GM21723 (cell line): ENCODE data around the gene PPARA.

Source experiments
- ATAC-seq: cut with Tn5 transposase; IDR thresholded peaks from one replicate; pipeline ENCODE4 v1.9.1; 2021; ENCODE audit warnings: mild to moderate bottlenecking, moderate library complexity; ENCODE audit not compliant: unreplicated experiment

PPARA gene

DNA sequence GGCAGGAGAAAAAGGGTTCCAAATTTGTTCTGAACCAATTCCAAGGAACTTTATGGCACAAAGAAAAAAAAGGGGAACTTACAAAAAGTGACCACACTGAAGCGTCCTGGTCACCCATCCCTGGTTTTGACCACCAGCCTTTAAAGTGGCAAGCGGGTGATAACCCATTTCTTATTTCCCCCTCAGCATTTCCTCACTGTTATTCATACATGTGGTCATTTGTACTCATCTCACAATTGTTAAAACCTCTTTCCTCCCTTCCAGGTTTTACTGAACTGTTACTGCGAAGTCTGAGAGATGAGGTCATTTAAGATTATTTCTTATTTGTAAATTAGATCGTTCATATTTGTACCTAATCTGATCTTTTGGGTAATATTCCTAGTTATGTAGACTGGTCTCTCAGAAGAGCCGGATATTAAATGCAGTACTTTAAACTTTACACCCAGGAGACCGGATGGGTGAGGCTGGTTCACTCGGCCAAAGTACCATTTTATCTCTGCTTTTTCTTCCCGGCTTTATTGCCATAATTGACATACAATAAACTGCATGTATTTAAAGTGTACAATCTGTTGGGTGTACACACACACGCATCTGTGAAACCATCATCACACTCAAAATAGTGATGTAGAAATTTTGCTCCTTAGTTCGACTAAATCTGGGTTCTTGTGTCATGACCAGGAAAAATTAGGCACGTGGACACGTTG lies 52.7 kb downstream of the PPARA start:
- ATAC-seq = no peak

DNA sequence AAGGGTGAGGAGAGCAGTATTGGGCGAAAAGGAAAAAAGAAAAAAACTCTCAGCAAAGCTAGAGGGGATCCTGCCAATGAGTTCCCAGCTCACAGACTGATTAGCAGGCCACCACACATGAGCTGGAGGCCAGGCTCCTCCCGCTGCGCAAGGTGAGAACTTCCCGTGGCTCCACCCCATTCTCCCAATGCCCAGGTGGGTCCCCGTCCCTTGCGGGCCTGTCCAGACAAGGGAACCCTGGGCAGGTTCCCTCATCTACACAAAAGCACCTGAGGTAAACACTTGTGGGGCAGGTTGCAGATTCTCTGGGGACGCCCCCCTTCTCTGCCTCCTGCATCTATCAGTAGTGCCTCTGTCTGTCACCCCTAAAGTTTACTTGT lies 53.3 kb downstream of the PPARA start:
- ATAC-seq = no peak

DNA sequence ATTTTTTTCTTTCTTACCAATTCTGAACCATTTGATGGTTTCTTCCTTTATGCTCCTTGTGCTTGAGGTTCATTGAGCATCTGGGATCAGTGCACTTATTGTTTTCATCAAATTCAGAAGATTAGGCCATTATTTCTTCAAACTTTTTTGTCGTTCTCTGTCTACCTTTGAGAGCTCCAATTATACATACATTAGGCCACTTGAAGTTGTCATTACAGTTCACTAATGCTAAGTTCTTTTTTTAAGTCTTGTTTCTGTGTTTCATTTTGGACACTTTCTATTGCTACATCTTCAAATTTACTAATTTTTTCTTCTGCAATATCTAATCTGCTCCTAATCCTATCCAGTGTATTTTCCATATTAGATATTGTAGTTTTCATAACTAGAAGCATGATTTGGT lies 58.9 kb downstream of the PPARA start:
- no peak for ATAC-seq

DNA sequence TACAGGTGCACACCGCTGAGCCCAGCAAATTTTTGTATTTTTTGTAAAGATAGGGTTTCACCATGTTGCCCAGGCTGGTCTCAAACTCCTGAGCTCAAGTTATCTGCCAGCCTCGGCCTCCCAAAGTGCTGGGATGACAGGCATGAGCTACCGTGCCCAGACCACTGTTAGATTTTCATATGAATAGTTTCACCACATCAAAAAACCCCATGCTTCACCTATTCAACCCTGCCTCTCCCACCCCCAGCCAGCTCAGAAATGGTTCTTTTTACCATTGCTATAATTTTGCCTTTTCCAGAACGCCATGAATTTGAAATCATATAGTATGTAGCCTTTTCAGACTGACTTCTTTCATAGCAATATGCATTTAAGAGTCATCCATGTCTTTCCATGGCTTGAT lies 61.9 kb downstream of the PPARA start:
- no peak for ATAC-seq

DNA sequence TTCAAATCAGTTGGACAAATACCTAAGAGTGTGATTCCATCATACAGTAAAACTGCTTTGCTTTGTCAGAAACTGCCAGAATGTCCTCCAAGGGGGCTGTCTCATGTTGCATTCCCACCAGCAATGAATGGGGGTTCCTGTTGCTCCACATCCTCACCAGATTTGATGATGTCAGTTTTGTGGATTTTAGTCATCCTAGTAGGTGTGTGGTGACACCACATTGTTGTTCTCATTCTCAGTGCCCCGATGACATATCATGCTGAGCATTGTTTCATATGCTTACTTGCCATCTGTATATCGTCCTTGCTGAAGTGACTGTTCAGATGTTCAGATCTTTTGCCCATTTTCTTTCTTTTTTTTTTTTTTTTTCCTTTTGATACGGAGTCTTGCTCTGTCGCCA lies 62.7 kb downstream of the PPARA start:
- no peak for ATAC-seq

DNA sequence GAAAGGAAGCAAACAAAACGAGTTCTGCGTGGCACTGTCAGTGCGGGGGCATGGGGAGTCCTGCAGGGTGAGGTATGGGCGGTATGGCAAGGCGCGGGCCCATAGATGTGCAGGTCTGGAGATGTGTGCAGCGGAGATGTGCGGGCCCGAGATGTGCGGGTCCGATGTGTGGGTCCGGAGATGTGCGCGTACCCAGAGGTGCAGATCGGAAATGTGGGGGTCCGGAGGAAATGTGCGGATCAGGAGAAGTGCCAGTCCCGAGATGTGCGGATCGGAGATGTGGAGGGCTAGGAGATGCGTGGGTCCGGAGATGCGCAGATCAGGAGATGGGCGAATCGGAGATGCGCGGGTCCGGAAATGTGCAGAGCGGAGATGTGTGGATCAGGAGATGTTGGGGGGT lies 63.8 kb downstream of the PPARA start:
- ATAC-seq = no peak

DNA sequence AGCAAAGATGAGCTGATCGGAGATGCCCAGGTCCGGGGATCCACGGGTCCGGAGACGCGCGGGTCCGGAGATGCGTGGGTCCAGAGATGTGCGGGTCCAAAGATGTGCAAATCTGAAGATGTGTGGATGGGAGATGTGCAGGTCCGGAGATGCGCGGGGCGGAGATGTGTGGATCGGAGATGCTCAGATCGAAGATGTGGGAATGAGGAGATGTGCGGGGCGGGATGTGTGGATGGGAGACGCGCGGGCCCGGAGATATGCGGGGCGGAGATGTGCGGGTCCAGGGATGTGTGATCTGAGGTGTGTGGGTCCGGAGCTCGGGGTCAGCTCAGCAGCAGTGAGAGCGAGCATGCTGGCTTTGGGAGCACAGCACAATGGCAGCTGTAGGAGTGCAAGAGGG lies 64.3 kb downstream of the PPARA start:
- ATAC-seq = no peak

DNA sequence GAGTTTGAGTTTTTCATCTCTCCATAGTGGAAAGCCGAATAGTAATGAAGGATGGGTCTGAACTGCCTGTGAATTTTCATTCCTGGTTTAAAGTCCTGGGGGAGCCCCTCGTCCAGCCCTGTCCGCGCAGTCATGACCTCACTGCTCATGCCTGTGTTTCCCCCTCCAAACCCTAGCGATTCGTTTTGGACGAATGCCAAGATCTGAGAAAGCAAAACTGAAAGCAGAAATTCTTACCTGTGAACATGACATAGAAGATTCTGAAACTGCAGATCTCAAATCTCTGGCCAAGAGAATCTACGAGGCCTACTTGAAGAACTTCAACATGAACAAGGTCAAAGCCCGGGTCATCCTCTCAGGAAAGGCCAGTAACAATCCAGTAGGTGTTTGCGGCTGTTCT lies 69.3 kb downstream of the PPARA start:
- ATAC-seq = no peak

DNA sequence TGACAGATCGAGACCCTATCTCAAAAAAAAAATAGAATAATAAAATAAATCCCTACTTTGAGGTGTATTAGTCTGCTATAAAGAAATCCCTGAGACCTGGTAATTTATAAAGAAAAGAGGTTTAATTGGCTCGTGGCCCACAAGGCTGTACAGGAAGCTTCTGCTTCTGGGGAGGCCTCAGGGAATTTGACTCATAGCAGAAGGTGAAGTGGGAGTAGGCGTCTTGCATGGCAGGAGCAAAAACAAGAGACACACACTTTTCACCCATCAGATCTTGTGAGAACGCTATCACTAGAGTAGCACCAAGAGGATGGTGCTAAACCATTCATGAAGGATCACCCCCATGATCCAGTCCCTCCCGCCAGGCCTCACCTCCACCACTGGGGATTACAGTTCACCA lies 70.6 kb downstream of the PPARA start:
- no peak for ATAC-seq

DNA sequence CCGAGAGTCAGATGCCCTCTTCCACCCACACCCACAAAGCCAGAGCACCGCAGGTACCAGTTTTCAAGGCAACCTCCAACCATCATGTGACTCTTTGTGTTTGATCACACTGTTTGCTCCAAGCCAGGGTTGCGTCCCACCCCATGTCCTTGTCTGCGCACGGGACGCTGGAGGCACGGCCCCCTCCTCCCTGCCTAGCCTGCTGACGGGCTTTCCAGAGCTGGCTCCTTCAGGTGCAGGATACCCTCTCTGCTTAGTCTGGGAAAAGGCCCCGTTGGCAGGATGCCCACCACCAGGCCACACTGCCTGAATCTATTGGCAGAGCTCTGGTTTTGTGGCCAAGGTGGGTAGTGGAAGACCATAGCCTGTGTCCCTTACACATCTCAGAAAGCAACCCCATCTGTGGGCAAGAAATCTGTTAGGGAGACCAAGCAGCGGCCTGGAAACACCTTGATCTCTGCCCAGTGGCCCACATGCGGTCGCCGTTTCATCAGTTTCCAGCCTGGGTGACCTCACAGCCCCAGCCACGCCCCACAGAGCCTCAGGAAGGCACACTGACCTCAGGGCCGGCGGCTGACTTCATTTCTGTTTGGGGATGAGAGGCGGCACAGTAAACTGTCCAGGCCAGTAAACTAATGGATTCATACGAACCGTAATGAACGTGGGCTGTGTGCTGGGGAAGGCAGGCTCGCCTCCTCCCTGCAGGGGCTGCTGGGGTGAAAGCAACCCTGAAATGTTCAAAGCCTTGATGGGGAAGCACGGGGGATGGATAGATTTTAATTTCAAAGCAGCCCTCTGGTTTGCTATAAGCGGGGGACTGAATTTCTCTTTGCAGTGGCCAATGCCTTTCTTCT lies 73.9 kb downstream of the PPARA start:
- ATAC-seq = no peak

DNA sequence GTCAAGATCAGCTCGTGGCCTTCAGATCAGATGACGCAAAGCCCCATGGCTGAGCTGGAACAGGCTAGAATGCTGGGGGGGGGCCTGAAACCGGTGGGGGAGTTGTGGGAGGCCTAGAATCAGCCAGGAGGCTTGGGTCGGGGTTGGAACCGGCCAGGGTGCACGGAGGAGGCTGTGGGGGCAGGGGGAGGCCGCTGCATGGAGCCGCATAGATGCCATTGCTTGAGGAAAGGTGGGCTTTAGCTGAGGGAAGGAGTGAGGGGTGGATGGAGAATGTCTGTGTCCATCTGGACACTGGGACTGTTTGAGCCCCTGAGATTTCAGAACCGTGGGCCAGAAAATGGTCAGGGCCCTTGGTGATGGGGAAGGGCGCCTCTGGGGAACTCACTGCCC lies 74.6 kb downstream of the PPARA start:
- no peak for ATAC-seq

DNA sequence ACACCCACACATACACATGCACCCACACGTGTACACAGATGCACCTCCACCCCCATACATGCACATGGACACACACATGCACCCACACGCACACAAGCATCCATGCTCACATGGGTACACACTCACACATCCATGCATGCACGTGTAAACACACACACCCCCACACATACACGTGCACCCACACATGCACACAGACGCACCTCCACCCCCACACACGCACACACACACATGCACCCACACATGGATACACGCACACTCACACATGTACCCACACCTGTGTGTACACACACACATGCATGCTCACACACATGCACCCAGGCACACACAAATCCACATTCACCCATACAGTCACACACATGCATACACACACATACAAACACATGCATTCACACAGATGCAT lies 75.3 kb downstream of the PPARA start:
- no peak for ATAC-seq

DNA sequence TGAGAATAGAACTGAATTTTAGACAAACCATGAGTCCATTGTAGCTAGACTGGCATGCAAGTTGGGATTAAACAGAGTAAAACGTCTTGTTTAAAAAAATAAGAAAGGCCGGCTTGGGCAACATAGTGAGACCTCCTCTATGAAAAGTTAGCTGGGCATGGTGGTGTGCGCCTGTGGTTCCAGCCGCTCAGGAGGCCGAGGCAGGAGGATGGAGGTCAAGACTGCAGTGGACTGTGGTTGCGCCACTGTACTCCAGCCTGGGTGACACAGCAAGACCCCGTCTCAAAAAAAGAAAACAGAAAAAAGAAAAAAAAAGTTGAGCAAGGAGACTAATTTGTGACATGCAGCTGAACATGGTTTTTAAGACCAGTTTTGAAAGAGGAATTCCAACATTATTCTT lies 76.3 kb downstream of the PPARA start:
- no peak for ATAC-seq

DNA sequence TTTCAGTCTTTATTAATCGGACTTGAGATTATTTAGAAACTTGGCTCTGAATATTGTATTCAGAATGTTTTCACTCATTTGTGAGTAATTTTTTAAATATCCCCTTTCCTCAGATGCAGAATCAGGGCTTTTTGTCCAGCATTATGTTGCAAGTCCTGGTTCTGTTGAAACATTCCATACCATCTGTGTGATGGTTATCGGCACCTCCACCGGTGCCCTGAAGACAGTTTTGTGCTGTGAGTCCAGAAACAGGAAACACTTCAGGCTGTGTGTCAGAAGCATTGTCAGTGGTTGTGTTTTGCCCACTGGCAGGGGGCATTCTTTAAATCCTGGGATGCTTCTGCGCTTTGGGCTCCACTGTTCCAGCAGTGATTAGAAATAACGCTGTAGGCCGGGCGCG lies 79.4 kb downstream of the PPARA start:
- no peak for ATAC-seq

DNA sequence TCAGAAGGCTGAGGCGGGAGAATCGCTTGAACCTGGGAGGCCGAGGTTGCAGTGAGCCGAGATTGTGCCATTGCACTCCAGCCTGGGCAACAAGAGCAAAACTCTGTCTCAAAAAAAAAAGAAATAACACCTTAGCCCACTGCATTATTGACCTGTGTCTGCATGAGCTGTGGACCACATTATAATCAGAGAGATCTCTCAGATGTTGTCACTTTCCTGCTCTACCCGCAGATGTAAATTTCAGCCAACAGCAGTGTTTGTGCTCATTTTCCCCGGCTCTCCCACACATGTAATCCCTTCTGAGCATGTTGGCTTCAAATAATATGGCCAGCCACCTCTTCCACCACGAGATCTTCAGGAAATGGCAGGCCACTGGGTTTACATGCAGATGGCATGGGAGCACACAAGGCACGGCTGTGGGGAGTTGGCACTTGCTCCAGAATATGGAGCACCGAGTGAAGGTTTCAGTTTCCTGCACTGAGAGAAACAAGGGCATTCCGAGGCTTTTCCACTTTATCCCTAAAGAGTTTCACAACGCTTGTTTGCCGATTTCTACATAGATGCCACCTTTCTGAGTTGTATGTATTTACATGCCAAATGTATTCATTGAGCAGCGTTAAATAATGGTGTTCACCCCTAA lies 80.1 kb downstream of the PPARA start:
- ATAC-seq = no peak

DNA sequence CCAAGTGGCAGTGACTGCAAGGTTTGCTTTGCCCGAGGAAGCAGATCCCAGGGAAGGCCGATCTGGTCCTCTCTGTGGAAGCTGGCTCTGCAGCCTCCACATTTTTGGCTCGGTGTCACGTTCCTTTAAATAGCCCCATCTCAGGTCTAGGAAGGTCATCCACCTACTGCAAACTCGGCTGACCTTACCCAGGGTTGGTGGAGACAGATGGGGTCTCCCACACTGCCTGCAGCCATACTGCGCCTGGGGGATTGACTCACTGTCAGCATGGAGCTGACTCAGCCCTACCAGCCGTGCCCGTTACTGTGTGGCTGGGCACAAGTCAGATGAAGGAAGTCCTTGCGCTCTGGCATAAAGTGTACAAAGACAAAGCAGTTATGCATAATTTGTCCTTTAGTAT lies 82.9 kb downstream of the PPARA start:
- no peak for ATAC-seq

DNA sequence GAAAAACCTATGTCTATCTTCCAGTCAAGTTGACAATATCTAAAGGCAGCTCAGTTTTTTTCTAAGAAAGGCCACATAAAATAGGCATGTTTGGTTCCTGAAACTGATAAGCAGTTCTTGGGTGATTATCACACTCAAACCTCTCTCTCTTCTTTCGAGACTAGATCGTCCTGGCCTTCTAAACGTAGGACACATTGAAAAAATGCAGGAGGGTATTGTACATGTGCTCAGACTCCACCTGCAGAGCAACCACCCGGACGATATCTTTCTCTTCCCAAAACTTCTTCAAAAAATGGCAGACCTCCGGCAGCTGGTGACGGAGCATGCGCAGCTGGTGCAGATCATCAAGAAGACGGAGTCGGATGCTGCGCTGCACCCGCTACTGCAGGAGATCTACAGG lies 84.6 kb downstream of the PPARA start:
- no peak for ATAC-seq

DNA sequence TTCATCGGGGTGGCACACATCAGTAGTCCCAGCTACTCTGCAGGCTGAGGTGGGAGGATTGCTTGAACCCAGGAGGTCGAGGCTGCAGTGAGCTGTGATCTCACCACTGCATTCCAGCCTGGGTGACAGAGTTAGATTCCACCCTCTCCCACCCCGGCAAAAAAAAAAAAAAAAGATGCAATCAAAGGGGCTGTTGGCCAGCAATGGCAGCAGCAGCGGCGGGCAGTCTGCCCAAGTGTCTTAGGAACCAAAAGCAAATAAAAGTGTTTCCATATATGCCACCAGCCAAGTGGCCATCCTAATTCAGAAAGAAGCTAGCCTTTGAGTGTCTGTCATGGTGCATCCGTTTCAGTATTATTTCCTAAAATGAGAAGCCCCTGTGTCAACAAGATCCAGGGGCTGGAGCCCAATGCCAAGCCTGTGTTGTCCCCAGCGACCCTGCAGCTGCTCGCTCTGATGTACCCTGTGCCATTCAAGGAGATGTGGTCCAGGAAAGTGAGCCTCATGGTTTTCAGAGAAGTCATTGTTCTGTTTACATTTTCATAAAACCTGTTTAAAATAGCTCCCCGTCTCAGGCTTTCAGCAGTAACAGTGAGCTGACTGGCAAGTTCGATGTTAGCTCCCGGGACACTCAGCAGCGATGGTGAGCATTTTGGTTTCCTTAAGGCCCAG lies 87.3 kb downstream of the PPARA start:
- ATAC-seq = no peak

DNA sequence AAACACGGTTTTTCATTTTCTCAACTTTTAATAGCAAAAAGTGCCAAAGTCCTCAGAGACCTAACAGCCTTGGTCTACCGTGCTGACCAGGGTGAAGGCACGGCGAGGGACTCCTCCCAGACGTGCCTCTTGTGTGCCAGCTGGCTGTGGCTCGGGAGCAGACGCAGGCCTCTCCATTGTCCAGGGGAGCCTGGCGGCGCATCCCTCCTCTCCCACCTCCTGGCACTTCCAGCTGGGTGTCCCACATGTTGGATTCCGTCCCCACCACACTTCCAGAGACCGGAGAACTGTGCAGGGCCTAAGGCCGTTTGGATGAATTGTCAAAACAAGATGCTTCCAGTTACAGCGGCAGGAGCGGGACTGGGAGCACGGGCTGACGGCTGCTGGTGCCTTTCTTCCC lies 88.2 kb downstream of the PPARA start:
- no peak for ATAC-seq

DNA sequence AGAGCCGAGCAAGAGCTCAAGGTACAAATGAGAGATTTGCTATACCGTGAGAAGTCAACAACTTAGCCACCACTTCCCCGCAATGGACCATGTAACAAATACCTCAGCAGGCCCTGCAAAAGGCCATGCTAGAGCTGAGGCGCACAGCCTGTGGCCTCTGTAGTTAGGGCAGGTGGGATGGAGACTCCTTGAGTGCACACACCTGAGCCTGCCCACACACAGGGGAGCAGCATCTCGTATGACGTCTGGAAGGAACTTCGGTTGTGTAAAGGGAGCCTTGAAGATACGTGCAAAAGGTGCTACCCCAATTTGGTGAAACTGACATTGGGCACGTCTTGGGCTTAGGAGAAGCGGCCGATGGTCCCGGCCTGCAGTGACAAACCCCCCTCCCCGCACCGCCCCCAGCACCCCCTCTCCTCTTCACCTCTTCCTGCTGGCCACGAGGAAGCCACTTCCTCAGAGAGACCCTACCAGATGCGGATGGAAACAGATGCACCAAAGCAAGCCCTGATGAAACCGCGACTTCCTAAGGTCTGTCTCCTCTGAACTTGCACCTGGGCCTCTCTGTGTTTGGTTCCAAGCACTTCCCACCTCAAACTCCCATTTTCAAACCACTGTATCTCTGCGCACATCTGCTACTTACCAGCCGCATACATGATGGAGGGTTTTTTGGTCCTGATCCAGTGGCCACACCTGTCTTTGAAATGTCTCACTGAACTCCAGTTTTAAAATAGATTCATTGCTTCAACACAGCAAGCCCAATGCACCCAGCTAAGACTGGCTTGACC lies 89.1 kb downstream of the PPARA start:
- ATAC-seq = no peak

DNA sequence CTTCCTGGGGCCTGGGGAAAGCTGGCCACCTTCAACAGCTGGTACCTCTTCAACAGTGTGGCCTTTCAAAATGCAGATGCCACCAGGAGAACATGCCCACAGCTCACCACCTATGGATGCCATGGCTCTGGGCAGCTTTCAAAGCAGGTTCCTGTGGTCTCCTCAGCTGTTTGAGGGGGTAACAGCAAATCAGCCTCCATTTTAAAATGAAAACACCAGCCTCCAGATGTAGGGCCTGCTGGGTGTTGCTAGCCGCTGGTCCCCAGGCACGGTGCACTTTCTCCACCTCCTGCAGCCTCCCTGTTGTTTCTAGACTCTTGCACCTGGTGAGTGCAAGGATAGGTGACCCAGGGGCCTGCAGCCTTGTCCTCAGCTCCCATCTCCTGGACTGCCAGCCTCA lies 89.7 kb downstream of the PPARA start:
- ATAC-seq = no peak
